GM12878 (cell line): ENCODE data around the gene PCNX1. TPM values are rescaled to one million over a fixed set of nuclear protein-coding genes. Genes with fewer than 3 reads are reported as not detected.

Experiments
- ATAC-seq: fragments of 200-7000 bp; cut with Tn5 transposase; 3 replicates; pipeline ENCODE4 v1.9.1; 2020; ENCODE audit warnings: mild to moderate bottlenecking, moderate library complexity
- BruUV-seq: library from RNA; stranded (reverse); fragments of 400-500 nt; replicated peaks from 2 replicates; lab custom pipeline; 2021; lab: Mats Ljungman, UMichigan
- CTCF ChIA-PET: fragments of 300-600 bp; sonication (Branson Sonifier 250); formaldehyde crosslinking; extraction: SDS; loops from one replicate; lab custom pipeline; 2021; ENCODE audit warnings: inconsistent platforms; lab: Yijun Ruan, JAX
- POLR2A ChIA-PET: fragments of 350-600 bp; formaldehyde crosslinking; extraction: SDS; loops from one replicate; lab custom pipeline; 2021; ENCODE audit warnings: inconsistent platforms; lab: Charles Lee
- RAD21 ChIA-PET: fragments of 300-600 bp; sonication (Branson Sonifier 250); formaldehyde crosslinking; loops from one replicate; lab custom pipeline; 2023; ENCODE audit warnings: antibody characterized with exemption; ENCODE audit not compliant: unreplicated experiment; lab: Charles Lee
- SMC1A ChIA-PET: fragments of 300-600 bp; sonication (Branson Sonifier 250); formaldehyde crosslinking; loops from one replicate; lab custom pipeline; 2023; ENCODE audit not compliant: unreplicated experiment, uncharacterized antibody; lab: Charles Lee
- DNase-seq: peaks from one replicate; pipeline ENCODE4 v3.0.0-alpha.2; 2011; ENCODE audit warnings: low read depth, low spot score
- FAIRE-seq: peaks from 3 replicates; lab custom pipeline; 2011; peaks lifted over from hg19 to GRCh38; lab: Jason Lieb, UNC
- H2AFZ ChIP-seq: 2 replicates; pipeline ENCODE4 v1.6.0; 2011; ENCODE audit warnings: low read depth, low read length, control low read depth; ENCODE audit not compliant: control insufficient read depth
- H3K27ac ChIP-seq: 2 replicates; pipeline ENCODE4 v1.5.1; 2011; ENCODE audit warnings: control low read depth; ENCODE audit not compliant: control insufficient read depth, insufficient read depth
- H3K27me3 ChIP-seq, 2 experiments: replicated peaks in 1 of 2; 2 replicates each; pipeline versions ENCODE4 v1.6.0 to v1.6.1; 2011; ENCODE audit warnings: low read length in 1 of 2; ENCODE audit not compliant: control insufficient read depth in 2 of 2, insufficient read depth in 2 of 2
- H3K36me3 ChIP-seq, 2 experiments: 2 replicates each; pipeline ENCODE4 v1.5.1; 2011; ENCODE audit warnings: low read length in 1 of 2; ENCODE audit not compliant: control insufficient read depth in 2 of 2, insufficient read depth in 2 of 2
- H3K4me1 ChIP-seq: 2 replicates; pipeline ENCODE4 v1.6.1; 2011; ENCODE audit warnings: mild to moderate bottlenecking, low read length, moderate library complexity, mixed read lengths; ENCODE audit not compliant: control insufficient read depth, insufficient read depth
- H3K4me2 ChIP-seq: 2 replicates; pipeline ENCODE4 v1.6.0; 2011; ENCODE audit warnings: control low read depth; ENCODE audit not compliant: control insufficient read depth, insufficient read depth
- H3K4me3 ChIP-seq: fragments of 200-600 bp; sonication (generic); 2 replicates; pipeline ENCODE4 v1.5.1; 2016
- H3K79me2 ChIP-seq: 2 replicates; pipeline ENCODE4 v1.6.0; 2011; ENCODE audit warnings: low read length; ENCODE audit not compliant: control insufficient read depth, insufficient read depth
- H3K9ac ChIP-seq: 2 replicates; pipeline ENCODE4 v1.8.0; 2011; ENCODE audit warnings: low read length, control low read depth, mixed read lengths; ENCODE audit not compliant: control insufficient read depth, insufficient read depth
- H3K9me3 ChIP-seq: replicated peaks from 3 replicates; pipeline ENCODE4 v1.5.1; 2011; ENCODE audit warnings: mild to moderate bottlenecking, low read length; ENCODE audit not compliant: control insufficient read depth, insufficient read depth
- H4K20me1 ChIP-seq: 2 replicates; pipeline ENCODE4 v1.6.0; 2011; ENCODE audit not compliant: control insufficient read depth, insufficient read depth
- CBX3 ChIP-seq: fragments of 200-600 bp; sonication (generic); IDR thresholded peaks from 2 replicates; pipeline ENCODE4 v1.6.1; 2016; ENCODE audit warnings: low read depth, borderline replicate concordance
- GATAD2B ChIP-seq: fragments of 450-650 bp; conservative IDR thresholded peaks from 2 replicates; pipeline ENCODE4 v1.6.1; 2017; ENCODE audit warnings: low read depth, mild to moderate bottlenecking, moderate library complexity
- IKZF1 ChIP-seq: fragments of 450-650 bp; conservative IDR thresholded peaks from 2 replicates; pipeline ENCODE4 v1.6.1; 2017; ENCODE audit warnings: antibody characterized with exemption, mild to moderate bottlenecking
- IRF5 ChIP-seq: fragments of 450-650 bp; IDR thresholded peaks from 2 replicates; pipeline ENCODE4 v1.6.1; 2017; ENCODE audit warnings: borderline replicate concordance
- MEF2B ChIP-seq: fragments of 450-650 bp; IDR thresholded peaks from 2 replicates; pipeline ENCODE4 v1.6.1; 2018; ENCODE audit warnings: mild to moderate bottlenecking, moderate library complexity; ENCODE audit not compliant: partially characterized antibody, poor library complexity, severe bottlenecking
- MYB ChIP-seq: fragments of 150-350 bp; IDR thresholded peaks from 2 replicates; pipeline ENCODE4 v1.6.1; 2014; ENCODE audit warnings: mild to moderate bottlenecking, low read depth, low read length, borderline replicate concordance
- NKRF ChIP-seq: fragments of 450-650 bp; conservative IDR thresholded peaks from 2 replicates; pipeline ENCODE4 v1.6.1; 2017; ENCODE audit warnings: mild to moderate bottlenecking, moderate library complexity
- NR2F1 ChIP-seq: fragments of 450-650 bp; conservative IDR thresholded peaks from 2 replicates; pipeline ENCODE4 v1.6.1; 2017; ENCODE audit warnings: mild to moderate bottlenecking
- POLR2A ChIP-seq: IDR thresholded peaks from 2 replicates; pipeline ENCODE4 v1.6.1; 2011; ENCODE audit warnings: low read depth, mild to moderate bottlenecking, low read length
- RFX5 ChIP-seq: IDR thresholded peaks from 2 replicates; pipeline ENCODE4 v1.6.1; 2011; ENCODE audit warnings: low read depth, low read length, improper control_type of control experiment
- SIN3A ChIP-seq: IDR thresholded peaks from 2 replicates; pipeline ENCODE4 v1.6.1; 2012; ENCODE audit warnings: low read depth, low read length, improper control_type of control experiment
- TBL1XR1 ChIP-seq: IDR thresholded peaks from 2 replicates; pipeline ENCODE4 v1.6.1; 2012; ENCODE audit warnings: low read depth, low read length, improper control_type of control experiment
- YBX1 ChIP-seq: fragments of 450-650 bp; IDR thresholded peaks from 2 replicates; pipeline ENCODE4 v1.6.1; 2016; ENCODE audit warnings: antibody characterized with exemption
- ZNF384 ChIP-seq: IDR thresholded peaks from 2 replicates; pipeline ENCODE4 v1.6.1; 2012; ENCODE audit warnings: low read depth, mild to moderate bottlenecking, low read length, improper control_type of control experiment, borderline replicate concordance
- ZNF592 ChIP-seq: fragments of 450-650 bp; IDR thresholded peaks from 2 replicates; pipeline ENCODE4 v1.6.1; 2017; ENCODE audit warnings: mild to moderate bottlenecking, moderate library complexity
- WGBS: methylation state at CpG from one replicate; pipeline ENCODE4 v1.1.6; 2016; ENCODE audit warnings: low lambda C conversion rate; ENCODE audit not compliant: insufficient replicate concordance, insufficient coverage; ENCODE audit errors: missing lambda C conversion rate; 5-methylcytosine and 5-hydroxymethylcytosine counted together
- in situ Hi-C: fragments of 300-500 bp; cut with MboI; formaldehyde crosslinking; loops from 9 replicates; pipeline ENCODE4 v1.14.3; 2018; ENCODE audit warnings: mixed read lengths
- intact Hi-C: fragments of 100-400 bp; cut with micrococcal nuclease; formaldehyde crosslinking; loops from one replicate; pipeline ENCODE4 v1.14.2; 2022; ENCODE audit not compliant: unreplicated experiment
- polyA plus RNA-seq, 11 experiments: library from polyadenylated mRNA; depleted of rRNA in 4 of 11; unstranded in 6 of 11; stranded (reverse) in 5 of 11; fragments of >200 nt; fragmentation: Nextera tagmentation in 4 of 11; fragmentation: Illumina TruSeq in 1 of 11; extraction: Ambion mirVana in 4 of 11; extraction: Trizol in 1 of 11; gene quantifications; 1 replicate in 1 of 11; 2 replicates in 10 of 11; pipeline versions ENCODE4 v1.2.1 to v1.2.3, GENCODE V29; 2011 to 2016; ENCODE audit warnings: inconsistent platforms in 2 of 11, missing spikeins in 2 of 11, low read depth in 1 of 11
- total RNA-seq, 4 experiments: library from RNA; depleted of rRNA in 3 of 4; stranded (reverse); fragments of >200 nt in 3 of 4; fragmentation: Illumina TruSeq in 1 of 4; extraction: Trizol in 1 of 4; gene quantifications; 2 replicates each; pipeline versions ENCODE4 v1.2.1 to v1.2.3, GENCODE V29; 2013 to 2021

The PCNX1 gene
- total and polyA plus RNA-seq, 10 of the 15 experiments (the other 5 are each of a cell fraction or from before 2014, with no cell fraction given), result 4.6 to 53.9 (median 20.5) TPM

GRCh38 chr14:70907996-70908934 lies 1.0 kb downstream of the PCNX1 start:
- Histone ChIP-seq H4K20me1 (peaks cover 3% of the 10 kb centered on the region; the same call in 1 of the 2 replicates), H3K27me3 (no peaks in the 10 kb centered on the region), H3K4me3 (peak overlapping the region; percentile 91), H3K4me2 (peak overlapping the region; percentile 70), H3K9me3 (no peaks in the 10 kb centered on the region), H3K79me2 (peaks cover 59% of the 10 kb centered on the region), H3K36me3 (no peaks in the 10 kb centered on the region), H2AFZ (peak overlapping the region; percentile 28), H3K9ac (peak overlapping the region; percentile 86), H3K4me1 (0 out of 2 replicates have a peak, but pooled peaks cover 5% of the 10 kb centered on the region), H3K27ac (peak overlapping the region; percentile 87)
- peak; percentile 53 for ATAC-seq
- RAD21 ChIA-PET, result interaction anchor here (0.8 to 4.3 kb wide), 17 partner anchors 10 to 267 kb away, joined by 3 to 41 read pairs (median 4); partner anchors contain the start of gene TTC9
- intact Hi-C loops, result loop anchor here (1.0 to 5.0 kb wide), 6 partner anchors 22 to 91 kb away; no protein-coding TSS in a partner anchor
- FAIRE-seq, result no peak
- POLR2A ChIA-PET, result interaction anchor here (0.7 to 1.3 kb wide), 7 partner anchors 9 to 49 kb away, joined by 3 to 5 read pairs (median 3); no protein-coding TSS in a partner anchor
- no peak for DNase-seq
- SMC1A ChIA-PET, result interaction anchor here (0.7 to 5.2 kb wide), 11 partner anchors 14 to 89 kb away, joined by 3 to 61 read pairs (median 3); no protein-coding TSS in a partner anchor
- 1% methylated on average over 83 of the region's 87 CpGs for WGBS
- CTCF ChIA-PET, result interaction anchor here (0.9 to 7.4 kb wide), 16 partner anchors 12 to 99 kb away, joined by 3 to 110 read pairs (median 9); partner anchors contain the start of gene MAP3K9
- in situ Hi-C loops, result no loop called here
- no TSS peak for BruUV-seq
- TF ChIP-seq ZNF384 (no peak), MEF2B (no peak), TBL1XR1 (no peak), IRF5 (no peak), NR2F1 (peak; percentile 69), POLR2A (peak; percentile 68; the same call in 1 of the 2 replicates), NKRF (peak; percentile 77; the same call in 1 of the 2 replicates), SIN3A (no peak), RFX5 (no peak), ZNF592 (no peak), YBX1 (no peak), MYB (no peak), CBX3 (no peak), GATAD2B (peak; percentile 79), IKZF1 (peak; percentile 79)
